ENCODE results near the gene TRIP6.

Gene TRIP6
- total RNA-seq: 11.4 to 56.3 (median 28.2) reads per million in 18 experiments

DNA sequence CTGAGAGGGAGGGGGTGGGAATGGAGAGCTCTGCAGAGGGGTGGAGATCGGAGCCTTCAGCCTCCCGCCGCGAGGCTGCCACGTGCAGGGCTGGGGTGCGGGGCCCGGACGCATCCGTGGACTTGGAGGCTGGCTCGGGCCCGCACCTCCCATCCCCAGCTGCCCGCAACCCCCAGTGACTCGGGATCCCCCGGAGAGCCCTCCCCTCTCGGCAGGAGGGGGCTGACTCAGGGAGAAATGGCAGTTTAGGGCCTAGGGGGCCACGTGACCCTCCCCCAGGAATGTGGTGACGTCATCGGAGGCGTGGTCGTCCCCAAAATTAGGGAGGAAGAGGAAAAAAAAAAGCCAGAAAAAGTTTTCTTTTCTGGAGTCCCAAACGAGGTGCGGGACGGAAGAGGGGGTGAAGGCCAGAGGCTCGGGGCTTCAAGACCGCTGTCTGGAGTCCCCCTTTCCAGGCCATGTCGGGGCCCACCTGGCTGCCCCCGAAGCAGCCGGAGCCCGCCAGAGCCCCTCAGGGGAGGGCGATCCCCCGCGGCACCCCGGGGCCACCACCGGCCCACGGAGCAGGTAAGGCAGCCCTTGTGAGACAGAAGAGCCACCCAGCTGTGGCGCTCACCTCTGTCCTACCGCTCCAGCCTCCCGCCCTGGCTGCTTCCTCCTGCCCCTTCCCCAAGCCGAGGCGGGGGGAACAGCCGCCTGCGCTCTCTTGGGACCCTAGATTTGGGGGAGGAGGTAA is at the start of gene TRIP6:
TRIP6 (plus strand) TSS at position 348 of the 736 bp plus-strand sequence; CDS start at position 459, 111 bp downstream.
- peak; percentile 77 to 89 for DNase-seq

DNA sequence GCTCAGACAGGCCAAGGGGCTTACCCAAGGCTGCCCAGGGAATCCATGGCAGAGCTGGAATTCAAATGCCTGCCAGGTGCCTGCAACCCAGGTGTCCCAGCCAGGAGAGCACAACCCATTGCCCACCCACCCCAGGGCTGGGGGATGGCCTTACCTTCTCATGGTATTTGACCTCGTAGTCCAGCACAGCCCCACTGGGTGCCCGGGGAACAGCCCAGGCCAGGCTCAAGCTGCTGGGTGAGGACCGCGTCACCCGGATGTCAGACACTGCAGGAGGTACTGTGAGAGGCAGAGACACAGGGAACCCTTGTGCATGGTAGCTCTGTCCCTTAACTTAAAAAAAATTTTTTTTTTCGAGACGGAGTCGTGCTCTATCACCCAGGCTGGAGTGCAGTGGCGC is 48.8 kb upstream of the TRIP6 start:
- no peak for DNase-seq

DNA sequence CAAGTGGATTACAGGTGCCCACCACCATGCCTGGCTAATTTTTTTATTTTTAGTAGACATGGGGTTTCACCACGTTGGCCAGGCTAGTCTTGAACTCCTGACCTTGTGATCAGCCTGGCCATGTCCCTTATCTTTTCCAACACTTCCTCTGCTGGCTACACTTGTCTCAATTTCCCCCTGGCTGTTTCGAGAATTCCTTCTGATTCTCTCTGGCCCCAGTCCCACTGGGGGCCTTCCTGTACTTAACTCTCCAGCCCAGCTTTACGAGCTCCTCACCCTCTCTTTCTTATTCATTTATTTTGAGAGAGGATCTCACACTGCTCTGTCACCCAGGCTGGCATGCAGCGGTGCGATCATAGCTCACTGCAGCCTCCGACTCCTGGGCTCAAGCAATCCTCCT is 48.4 kb upstream of the TRIP6 start:
- no peak for DNase-seq

GRCh38 chr7:100819586-100819985 is 47.6 kb upstream of the TRIP6 start:
- no peak for DNase-seq

GRCh38 chr7:100822236-100823139 is 44.7 kb upstream of the TRIP6 start:
- DNase-seq: no peak

DNA sequence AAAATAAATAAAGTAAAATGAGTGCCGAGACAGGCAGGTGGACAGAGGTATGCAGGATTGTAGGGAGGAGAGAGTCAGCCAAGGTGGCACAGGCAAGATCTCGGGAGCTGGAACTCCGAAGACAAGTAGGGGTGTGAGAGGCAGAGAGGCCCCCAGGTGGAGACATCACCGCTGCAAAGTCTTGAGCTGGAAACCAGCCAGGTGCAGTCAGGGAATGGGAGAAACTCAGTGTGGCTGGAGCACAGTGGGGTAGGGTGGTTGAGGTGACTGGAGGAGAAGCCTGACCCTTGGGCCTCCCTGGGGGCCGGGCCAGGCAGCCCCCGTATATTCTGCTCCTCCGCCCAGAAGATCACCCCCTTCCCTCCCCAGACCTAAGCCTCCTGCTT is 44.1 kb upstream of the TRIP6 start:
- DNase-seq: no peak

DNA sequence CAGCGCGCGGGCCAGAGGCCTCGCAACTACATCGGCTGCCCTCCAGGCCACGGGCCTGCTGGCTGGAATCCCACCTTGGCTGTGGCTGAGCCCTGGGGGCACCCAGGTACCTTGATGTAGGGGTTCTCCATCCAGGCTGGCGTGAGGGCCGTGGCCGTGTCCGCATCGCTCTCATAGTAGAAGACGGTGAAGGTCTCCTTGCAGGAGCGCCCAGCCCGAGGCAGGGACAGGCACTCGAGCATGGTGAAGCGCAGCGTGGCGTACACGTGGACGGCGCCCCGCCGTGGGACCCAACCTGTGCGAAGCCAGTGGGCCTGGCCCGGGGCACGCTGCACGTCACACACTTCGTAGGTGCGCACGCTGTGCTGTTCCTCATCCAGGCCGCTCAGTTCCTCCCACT is 43.7 kb upstream of the TRIP6 start:
- no peak for DNase-seq

DNA sequence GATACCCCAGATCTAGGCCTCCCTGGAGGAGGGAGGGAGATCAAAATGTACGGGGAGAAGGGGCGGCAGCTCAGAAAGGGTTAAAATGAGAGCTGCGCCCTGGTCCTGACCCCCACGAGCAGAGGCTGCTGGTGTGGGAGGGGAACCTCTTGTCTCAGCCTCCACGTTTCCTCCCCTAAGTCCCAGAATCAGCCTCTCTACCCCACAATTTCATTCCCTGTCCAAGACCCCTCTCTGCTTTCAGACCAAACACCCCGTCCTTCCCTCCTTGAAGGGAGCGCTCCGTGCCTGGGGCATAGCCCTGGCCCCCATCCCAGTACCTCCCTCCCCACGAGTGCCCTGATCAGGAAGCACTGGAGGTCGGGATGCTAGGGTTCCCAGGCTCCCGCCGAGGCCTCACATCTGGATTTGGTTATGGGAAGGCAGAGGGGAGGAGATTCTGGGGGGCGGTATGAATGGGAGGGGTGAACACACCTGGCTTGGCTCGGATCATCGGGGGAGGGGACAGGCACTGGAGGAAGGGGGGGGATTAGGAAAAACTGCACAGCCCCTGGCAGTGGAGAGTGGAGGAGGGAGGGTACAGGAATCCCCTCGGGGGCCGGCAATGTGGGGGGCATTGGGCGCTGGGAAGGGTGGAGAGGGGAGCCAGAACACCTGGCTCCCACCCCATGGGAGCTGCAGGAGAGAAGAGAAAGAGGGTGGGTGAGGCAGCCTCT is 42.5 kb upstream of the TRIP6 start:
- no peak for DNase-seq

- DNase-seq: no peak
Measured at GRCh38 chr7:100825215-100825671, 41.9 kb upstream of the TRIP6 start.

DNA sequence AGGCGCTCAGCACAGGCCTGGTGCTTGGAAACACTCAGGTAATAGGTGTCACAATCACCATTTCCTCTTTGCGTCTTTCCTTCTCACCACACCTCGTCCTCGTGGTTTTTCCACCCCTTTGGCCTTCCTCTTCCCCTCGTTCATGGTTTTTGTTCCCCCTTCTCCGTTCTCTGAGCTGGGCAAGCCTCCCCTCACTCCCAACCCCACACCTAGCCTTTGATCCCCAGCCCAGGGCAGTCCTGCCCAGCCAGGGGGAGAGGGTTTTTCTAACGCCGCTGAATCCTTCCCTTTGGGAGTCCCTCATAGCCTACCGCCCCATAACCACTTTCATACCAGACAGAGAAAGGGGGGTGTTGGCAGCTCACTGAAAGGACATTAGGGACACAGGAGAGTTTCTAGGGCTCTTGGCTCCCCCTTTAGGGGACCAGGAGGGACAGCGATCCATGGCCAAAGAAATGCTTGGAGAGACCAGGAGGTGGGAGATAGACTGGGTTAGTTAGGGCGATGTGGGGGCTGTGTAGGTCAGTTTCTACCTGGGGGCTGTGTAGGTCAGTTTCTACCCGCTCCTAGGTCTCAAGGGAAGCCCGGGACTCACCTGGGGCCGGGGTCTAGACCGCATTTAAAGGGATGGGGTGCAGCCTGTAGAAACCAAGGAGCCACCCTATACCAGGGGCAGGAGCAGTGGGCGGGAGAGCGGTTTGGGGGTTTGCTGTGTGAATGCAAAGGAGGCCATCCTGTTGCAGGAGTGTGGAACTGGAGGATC is 41.3 kb upstream of the TRIP6 start:
- no peak for DNase-seq

- no peak for DNase-seq
Measured at GRCh38 chr7:100826514-100827329, 40.5 kb upstream of the TRIP6 start.

DNA sequence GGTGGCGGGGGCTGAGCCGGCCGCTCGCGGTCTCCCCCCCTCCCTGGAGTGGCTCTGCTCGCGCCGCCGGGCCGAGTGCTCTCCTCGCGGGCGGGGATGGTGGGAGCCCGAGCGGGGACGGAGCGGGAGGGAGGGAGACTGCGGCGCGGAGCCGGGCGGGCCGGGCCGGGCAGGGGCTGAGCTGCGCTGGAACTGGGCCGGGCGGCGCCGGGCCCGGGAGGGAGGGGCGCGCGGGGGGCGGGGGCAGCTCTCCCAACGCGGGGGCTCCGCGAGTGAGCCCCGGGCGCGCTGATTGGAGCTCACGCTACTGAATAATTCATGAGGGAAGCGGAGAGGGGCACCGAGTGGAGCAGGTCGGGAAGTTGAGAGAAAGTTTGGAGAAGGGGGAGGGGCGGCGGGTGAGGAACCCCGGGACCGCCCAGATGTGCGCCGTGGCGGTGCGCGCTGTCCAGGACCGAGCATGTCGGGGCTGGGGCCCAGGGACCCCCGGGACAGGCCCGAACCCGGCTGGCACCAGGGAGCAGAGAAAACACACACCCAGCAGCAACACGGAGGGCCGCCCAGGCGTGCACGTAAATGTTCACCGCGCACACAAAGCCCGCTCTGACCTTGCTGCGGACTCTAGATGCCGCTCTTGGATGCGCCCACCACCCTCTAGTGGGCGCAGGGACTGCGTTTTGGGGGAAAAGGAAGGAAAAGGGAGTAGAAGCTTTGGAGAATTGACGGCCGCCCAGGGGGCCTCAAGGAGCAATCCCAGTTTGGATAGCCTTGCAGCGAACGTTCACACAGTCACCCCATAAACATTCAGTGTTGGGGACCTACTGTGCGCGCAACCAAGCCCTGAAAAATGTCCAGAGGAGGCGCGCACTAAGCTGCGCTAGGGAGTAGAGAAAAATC is 39.6 kb upstream of the TRIP6 start, which contains the start of gene EPHB4:
EPHB4 (minus strand) TSS at position 194 of the 897 bp plus-strand sequence. CDS start 493 bp downstream, outside the sequence.
- no peak for DNase-seq

- no peak for DNase-seq
Measured at GRCh38 chr7:100829150-100829716, 38.0 kb upstream of the TRIP6 start.

DNA sequence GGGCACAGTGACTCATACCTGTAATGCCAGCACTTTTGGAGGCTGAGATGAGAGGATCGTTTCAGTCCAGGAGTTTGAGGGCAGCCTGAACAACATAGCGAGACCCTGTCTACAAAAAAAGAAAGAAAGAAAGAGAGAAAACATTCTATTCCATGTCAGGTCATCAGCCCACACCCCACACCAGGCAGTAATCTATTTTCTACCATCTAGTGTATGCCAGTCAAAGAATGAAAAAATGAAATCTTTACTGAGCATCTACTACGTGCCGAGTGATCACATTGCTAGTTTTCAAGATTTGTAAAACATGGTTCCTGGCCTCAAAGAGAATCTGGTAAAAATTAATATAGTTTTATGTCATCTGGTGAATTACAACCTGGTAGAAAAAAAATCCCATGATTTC is 36.8 kb upstream of the TRIP6 start:
- no peak for DNase-seq

DNA sequence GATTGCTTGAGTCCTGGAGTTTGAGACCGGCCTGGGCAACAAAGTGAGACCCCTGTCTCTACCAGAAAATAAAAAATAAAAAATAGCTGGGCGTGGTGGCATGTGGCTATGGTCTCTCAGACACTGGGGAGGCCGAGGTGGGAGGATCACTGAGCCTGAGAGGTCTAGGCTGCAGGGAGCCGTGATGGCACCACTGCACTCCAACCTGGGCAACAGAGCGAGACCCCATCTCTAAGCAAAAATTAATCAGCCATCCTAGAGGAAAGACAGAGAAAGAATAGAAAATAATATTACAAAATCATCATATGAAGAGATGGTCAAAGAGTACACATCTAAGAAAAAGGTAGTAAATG is 34.9 kb upstream of the TRIP6 start:
- DNase-seq: no peak

- DNase-seq: no peak
Measured at GRCh38 chr7:100835903-100836811, 31.0 kb upstream of the TRIP6 start.

DNA sequence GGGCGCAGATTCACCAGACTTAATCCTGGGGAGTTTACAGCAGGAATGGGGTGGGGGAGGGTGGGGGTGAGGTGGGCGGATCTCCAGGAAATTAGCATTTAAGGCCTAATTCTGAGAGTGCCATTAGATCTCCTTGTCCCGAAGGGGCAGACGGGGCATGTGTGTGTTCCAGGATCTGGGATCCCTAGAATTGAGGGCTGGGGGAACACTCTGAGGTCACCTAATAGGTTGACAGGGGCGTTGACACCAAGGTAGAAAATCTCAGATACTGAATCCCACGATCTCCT is 30.4 kb upstream of the TRIP6 start:
- no peak for DNase-seq

GRCh38 chr7:100837099-100837836 is 29.9 kb upstream of the TRIP6 start:
- DNase-seq: peak; percentile 86 to 88

Data from inflammatory macrophage (primary cell).